ENCODE measurements around the gene PLA1A.
A peak's percentile ranks its signal among the peaks of the same experiment; 100 is the strongest.

Gene PLA1A

DNA sequence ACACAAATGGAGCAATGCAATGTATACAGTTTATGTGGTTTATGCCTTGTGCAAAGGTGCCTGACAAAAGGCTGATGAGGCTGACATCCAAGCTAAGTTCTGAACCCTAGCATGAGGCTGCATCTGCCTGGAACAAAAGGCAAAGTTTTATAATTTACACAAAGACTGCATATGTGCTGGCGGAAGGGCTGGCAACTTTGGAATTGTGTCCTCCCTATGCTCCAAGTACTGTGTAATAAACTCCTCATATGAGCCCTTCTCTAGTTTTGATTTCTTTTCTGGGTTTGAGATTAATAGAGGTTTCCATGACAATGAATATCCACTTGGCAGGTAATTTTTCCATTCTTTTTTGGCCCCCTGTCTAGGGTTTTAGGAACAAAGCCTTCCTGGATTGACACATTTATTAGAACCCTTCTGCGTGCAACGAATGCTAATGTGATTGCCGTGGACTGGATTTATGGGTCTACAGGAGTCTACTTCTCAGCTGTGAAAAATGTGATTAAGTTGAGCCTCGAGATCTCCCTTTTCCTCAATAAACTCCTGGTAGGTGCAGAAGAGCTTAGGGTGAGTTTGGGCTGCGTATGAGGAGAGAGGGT, 10.8 kb downstream of the PLA1A start:
- no peak for DNase-seq (ENCODE audit: low spot score)

DNA sequence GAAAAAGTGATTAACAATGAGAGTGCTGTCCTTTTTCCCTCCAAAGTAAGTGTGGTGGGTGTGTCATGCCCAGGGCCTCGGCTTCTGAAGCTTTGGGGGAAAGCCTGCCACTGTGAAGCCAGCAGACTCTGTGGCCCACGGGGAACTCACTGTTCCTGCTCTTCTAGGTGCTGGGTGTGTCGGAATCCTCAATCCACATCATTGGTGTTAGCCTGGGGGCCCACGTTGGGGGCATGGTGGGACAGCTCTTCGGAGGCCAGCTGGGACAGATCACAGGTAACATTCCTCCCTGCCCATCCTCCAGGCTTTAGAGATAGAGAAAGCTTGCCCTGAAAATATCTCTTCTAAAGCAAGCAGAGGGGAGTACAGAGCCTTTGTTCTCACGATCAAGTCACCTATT, 11.6 kb downstream of the PLA1A start:
- no peak for DNase-seq (ENCODE audit: low spot score)

DNA sequence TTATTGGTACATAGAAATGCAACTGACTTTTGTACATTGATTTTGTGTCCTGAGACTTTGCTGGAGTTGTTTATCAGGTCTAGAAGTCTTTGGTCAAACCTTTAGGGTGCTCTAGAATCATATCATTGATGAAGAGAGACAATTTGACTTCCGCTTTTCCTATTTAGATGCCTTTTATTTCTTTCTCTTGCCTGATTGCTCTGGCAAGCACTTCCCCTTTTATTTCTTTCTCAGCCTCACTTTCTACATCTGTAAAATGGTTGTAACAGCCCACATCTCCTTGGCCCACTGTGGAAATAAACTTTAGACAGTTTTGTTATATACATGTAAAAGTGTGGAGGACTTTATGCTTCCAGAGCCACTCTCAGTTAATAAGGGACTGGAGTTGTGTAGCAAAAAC, 14.0 kb downstream of the PLA1A start:
- DNase-seq (ENCODE audit: low spot score): no peak

DNA sequence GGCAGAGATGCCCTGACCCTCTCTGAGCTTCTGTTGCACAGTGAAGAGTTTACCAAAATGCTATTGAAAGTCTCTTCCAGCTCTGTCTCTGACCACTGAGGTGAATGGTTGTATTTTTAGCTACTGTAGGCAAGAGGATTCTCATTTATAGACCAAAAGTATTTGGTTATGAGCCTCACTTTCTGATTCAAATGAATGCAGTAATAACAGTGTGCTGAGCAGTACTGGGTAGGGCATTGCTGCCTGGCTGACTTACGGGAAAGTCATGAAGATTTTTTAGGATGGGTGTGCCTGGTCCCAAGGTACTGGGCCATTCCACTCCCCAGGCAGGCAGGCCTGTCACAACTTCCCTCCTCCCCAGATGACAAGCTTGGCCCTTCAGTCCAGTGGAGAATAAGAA, 15.5 kb downstream of the PLA1A start:
- DNase-seq (ENCODE audit: low spot score): no peak

DNA sequence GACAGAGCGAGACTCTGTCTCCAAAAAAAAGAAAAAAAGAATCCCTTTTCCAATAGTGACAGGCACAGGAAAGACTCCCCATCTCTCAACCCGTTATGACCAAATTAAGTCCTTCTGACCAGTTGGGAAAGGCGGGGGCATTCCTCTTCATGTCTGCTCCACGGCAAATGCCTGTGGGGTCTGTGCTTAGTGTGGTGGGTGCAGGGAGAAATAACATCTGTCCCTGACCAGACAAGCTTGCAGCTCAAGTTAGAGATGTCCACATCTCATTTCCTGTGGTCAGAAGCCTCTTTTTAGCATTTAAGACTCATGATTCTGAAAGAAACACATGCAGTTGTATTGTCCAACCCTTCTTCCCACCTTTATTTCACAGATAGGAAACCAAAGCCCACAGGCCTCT, 16.2 kb downstream of the PLA1A start:
- DNase-seq (ENCODE audit: low spot score): no peak

DNA sequence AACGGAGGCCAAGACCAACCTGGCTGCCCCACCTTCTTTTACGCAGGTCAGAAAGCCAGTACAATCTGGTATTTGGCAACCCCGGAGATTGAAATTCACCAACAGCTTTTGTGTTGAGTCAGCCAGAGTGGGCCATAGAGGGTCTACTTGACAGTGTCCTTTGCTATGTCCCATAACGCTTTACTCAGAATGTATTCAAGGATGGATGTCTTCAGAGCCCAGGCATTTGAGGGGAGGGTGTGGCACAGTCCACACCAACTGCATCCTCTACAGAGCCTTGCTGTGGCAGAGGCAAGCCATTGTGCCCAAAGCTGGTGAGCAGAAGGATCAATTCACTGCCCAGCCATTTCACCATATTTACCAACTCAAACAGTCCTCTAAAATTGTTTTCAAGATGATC, 18.4 kb downstream of the PLA1A start:
- no peak for DNase-seq (ENCODE audit: low spot score)

DNA sequence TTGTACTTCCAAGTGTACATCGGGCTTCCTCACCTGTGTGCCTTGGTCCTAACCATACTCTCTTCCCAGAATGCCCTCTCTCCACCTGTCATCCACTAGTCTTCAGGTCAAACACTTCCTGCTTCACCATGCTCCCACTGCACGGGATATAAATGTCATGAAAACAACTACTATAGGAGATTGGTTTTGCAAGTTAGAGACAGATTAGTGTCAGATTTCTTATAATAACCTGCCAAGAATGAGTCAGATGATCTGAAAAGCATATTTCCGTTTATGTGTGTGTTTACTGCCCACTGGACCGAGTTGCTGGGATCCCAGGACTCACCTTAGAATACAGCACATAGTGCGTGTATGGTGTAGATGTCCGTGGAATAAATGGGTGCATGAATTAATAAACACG, 21.4 kb downstream of the PLA1A start:
- DNase-seq (ENCODE audit: low spot score): no peak

DNA sequence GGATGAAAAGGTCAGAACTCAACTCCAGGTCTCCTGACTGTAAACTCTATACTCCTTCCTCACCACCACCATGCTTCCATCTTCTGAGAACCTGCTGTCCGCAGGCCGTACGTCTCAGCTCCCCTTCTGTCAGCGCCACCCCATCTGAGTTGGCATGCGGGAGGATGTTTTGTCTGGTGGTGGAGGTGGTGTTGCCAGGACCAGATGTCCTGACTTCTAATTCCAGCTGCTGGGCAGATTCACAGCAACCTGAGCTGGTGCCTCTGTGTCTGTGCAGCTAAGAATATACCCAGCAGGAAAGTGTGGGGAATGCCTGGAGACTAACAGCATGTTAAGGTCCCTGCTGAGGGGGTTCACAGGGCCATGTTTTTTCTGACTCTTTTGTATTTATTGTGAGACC, 23.2 kb downstream of the PLA1A start:
- no peak for DNase-seq (ENCODE audit: low spot score)

DNA sequence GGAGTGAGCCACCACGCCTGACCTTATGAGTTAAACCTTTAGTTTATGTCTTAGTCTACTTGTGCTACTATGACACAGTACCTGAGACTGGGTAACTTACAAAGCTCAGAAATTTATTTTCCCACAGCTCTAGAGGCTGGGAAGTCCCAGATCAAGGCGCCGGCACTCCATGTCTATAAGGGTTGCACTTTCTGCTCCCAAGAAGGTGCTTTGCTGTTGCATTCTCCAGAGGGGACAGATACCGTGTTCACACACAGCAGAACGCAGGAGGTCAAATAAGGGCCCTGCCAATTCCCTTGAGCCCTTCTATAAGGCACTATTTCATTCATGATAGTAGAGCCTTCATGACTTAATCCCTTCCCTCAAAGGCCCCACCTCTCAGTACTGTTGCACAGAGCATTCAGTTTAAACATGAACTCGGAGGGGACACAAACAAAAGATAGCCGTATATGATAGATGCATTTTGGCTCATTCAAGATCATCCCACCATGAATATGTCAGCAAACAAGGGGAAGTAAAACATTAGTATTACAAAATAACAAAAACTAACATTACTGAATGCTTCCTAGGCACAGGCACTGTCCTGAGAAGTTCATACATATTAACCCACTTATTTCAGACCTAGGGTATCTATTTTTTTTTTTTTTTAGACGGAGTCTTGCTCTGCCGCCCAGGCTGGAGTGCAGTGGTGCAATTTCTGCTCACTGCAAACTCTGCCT, 26.5 kb downstream of the PLA1A start:
- DNase-seq (ENCODE audit: low spot score): no peak

DNA sequence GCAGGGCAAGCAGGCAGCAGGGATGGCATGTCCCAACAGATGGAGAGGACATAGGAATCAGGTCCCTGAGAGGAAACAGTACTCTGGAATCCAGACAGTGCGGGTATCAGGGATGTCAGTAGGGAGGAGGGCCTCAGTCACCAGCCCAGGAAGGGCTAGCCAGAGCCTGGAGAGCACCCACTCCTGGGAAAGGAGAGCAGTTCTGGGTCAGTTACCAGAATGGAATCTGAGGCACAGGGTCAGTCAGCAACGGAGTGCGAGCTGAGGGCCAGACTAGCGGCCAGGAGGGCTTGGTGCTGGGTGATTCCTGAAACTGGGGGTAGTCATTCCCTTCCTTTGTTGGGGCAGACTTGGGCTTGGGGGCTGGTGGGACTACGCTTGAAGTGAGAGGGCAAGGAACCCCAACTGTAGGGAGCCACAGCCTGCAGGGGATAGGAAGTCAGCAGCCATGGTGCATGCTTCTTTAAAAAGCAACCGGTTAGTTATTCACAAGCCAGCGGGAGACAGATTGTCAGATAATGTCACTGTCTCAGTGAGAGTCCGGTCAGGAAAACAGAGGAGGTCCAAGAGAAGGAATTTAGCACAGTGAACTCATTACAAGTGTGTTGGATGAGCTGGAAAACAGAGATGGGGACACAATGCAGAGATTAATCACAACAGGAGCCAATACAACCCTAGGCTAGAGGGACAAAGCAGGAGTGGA, 27.9 kb downstream of the PLA1A start:
- DNase-seq (ENCODE audit: low spot score): no peak

DNA sequence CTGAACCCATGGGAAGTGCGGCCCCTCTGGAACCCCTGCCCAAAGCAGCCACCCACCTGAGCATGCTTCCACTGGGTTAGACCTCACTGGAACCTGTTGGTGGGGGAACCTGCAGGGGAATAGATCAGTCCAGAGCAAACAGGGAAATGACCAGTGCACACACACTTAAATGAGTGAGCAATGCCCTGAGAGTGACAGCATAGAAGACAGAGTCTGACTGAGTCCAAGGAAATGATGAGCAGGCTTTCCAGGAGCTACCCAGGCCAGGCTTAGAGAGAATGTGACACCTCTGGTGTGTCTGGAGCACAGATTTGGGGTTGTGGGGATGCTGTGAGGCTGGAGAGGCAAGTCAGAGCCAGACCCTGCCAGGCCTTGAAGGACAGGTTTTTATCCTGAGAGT, 28.5 kb downstream of the PLA1A start:
- no peak for DNase-seq (ENCODE audit: low spot score)

DNA sequence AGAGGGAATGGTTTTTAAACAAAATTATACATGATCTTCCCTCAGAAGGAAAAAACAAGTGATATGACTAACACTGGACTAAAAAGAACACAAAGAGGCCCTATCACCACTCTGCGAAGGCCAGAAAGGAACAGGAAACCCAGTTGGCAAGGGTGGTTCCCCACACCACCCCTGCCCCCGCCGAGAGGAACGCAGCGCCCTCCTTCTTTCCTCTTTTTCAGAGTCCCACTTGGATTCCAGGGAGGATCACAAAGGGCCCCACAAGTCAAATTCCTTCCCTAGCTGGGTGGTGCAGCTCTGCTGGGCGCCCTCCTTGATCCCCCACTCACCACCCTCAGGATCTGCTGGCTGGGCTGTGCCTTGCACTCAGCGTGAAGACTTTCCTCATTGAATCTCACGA, 29.8 kb downstream of the PLA1A start:
- peak; percentile 44 for DNase-seq (ENCODE audit: low spot score)

DNA sequence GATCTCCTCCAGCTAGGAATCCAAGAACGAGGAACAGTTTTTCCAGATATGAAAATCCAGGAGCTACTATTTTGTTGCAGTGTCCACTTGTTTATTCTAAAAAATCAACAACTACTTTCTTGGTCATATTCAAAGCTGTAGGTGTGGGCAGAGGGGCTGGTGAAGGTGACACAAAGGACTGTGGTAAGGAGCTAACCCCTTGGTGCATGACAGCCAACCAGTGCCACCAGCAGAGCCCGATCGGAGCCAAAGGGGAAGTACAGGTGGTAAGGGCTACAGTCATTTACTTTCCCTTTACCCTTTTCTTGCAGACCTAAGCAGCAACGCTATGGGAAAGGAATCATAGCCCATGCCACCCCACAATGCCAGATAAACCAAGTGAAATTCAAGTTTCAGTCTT, 30.7 kb downstream of the PLA1A start:
- DNase-seq (ENCODE audit: low spot score): peak; percentile 47

DNA sequence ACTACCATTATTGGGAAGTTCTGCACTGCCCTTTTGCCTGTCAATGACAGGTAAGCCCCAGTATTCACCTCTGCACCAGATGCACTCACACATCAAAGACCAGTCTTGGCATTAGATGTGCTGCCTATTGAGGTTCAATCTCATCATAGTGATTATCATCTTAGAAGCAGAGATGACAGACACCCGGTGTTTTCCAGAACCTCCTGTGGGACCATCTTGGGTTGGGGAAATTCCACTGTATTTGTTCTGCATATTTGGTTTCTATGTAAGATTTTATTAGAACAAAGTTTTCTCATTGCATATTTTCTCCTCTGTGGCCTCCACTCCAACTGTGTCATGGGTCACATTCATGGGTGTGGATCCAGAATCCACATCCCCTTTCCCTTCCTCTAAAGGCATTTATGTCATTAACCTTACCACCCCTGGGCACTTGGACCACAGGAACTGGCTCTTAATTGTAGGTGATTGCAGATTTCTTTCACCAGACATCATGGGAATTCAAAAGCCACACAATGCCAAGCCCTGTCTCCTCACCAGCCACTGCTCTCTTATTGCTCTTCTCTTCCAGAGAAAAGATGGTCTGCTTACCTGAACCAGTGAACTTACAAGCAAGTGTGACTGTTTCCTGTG, 31.2 kb downstream of the PLA1A start:
- no peak for DNase-seq (ENCODE audit: low spot score)

DNA sequence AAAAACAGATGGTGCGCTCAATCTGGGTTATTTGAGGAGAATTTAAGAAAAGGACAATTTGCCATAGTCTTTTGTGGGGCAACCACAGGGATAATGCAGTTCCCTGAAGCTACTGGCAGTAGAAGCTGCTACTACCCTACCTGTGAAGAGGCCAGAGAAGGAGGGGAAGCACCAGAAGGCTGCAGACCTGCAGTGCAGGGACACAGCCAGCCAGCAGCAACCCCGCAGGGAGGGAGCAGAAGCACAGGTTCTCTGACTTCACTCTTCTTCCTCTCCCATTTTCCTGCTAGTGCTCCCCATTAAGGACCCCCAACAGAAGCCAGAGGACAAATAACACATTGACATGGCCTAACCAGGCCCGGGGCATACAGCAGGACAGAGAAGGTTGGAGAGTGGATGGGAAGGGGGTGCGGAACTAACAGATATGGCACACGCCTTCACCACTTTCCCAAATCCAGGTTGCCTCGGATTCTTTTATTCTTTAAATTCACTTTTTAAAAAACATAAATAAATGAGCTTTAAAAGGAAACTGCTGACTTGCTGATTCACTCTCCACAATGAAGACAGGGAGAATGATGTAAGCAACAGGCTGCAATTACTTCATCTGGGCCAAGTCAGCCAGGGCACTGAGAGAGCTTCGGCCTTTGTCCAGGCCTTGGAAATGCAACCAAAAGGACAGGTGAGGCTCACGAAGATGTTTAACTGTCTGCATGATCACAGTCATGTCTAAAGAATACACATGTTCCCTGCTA, 32.6 kb downstream of the PLA1A start:
- DNase-seq (ENCODE audit: low spot score): no peak

DNA sequence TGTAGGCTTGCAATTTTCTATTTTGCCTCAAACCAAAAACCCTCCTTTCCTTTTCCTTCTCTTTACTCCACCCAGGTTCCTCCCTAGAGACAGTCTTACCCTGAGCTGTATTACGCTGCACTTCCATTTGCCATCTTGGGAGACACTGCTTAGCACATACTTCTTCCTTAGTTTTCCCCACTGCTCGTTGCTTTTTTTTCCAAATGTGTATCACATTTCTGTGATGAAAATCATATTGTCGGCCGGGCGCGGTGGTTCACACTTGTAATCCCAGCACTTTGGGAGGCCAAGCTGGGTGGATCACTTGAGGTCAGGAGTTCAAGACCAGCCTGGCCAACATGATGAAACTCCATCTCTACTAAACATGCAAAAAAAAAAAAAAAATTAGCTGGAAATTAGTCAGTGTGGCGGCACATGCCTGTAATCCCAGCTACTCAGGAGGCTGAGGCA, 33.2 kb downstream of the PLA1A start:
- DNase-seq (ENCODE audit: low spot score): no peak

DNA sequence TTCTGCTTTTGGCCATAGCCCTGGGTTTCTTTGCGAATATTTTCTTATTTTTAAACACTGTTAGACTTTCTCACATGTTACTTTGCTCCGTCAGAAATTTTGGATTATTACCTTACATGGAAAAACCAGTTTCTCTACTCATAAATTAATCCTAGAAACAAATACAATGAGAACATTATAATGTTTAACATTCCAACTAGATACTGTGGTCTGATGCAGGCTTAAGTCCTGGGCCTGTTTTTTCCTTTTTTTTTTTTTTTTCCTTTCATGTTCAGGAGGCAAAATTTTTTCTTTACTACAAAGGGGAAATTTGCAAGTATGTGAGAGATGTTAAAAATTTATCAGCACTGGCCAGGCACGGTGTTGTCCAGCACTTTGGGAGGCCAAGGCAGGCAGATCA, 33.8 kb downstream of the PLA1A start:
- DNase-seq (ENCODE audit: low spot score): no peak

DNA sequence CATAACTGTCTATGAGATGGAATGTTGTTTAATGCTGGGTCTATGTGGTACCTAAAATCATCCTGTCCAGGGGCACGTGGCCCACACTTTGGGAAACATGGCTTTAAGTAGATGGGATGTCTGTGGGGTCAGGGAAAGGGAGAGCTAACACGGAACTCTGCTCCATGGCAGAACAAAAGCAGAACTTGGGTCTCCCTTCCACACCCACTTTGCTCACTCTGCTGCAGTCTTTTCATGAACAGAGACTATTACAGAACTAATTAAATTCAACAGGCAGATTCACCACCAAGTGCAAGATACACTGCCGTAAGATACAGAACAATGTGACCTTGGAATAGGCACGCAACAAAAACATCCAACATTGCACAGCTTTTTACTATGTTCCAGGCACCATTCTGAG, 34.5 kb downstream of the PLA1A start:
- DNase-seq (ENCODE audit: low spot score): no peak

DNA sequence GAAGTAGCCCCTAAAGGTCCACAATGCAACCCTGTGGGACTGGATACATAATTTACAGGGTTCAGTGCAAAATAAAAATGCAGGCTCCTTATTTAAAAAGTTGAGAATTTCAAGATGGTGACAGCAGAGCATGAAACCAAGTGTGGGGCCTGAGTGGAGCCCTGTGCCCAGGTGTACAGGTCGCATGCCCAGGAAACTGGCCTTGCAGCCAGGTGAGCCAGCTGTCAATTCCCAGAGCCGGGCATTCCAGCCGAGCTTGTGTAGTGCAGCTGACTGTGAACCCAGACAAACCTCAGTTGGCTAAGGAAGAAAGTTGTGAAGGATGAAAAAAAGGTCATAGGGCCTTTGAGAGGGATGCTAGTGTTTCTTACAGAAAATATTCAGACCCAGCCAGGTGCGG, 35.1 kb downstream of the PLA1A start:
- no peak for DNase-seq (ENCODE audit: low spot score)

DNA sequence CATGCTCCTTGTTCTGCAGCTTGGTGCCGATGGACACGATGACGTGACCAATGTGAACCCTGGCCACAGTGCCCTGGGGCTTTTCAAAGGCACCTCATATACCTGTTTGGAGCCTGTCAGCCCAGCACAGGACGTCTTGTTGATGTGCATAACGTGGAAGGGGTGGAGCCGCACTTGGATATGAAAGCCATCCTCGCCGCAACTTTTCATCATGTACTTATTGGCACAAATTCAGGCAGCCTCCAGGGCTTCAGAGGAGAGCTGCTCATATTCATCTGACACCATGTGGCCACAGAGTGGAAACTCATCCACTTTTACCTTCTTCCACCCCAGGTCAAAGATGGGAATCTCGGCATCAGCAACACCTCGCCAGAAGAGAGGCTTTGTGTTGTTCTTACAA, 38.0 kb downstream of the PLA1A start:
- no peak for DNase-seq (ENCODE audit: low spot score)

DNA sequence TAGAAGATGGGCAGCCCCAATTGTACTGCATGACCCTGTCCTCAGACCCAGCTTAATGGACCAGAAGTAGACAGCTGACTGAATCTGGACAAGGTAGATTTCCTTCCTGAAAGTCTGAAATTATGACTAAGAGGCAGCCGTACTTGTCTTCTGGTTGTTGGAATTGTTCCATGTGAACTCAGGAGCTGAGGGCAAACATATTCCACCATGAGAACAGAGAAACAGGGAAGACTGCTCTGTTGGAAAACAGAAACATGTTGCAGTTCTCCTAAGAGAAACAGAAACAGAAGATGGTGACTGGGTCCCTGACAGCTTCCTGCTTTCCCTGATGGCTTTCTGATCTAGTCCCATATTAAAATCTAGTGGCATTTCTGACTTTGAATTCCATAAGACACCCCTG, 38.6 kb downstream of the PLA1A start:
- DNase-seq (ENCODE audit: low spot score): no peak

DNA sequence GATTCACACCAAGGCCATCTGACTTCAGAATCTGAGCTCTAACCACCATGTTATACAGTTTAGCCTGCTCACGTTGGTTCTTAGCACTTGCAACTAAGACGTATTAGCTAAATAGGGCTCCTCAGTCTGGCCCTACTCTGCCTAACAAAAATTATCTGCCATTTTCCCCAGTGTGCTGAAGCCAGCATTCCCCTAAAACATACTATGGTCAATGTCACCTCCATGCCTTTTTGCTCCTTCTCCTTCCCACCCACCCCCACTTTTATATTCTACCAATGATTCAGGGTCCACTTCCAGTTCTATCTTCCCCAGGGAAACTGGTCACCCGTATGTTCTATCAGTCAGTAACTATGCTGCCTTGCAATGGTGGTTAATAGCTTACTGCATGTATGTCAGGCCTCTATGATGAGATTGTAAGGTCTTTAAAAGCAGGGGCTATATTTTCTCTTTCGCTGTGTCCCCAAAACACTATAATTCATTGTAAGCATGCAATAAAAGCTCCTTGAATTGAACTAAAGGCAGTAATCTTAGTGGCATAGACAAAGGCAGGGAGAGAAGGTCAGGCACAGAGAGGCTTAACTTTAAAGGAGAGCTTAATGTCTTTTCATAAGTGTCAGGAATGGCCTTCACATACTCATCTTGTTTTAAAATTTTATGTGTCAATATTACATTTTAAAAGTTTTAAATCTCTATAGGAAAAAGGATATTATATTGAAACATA, 39.4 kb downstream of the PLA1A start:
- DNase-seq (ENCODE audit: low spot score): no peak
